KG1 (cell line): Measurements from ENCODE around the gene STXBP5.
A peak's percentile ranks its signal among the peaks of the same experiment; 100 is the strongest.

Experiments
- DNase-seq: peaks from one replicate; lab custom pipeline; 2025; lab: John Stamatoyannopoulos, UW

Gene STXBP5

GRCh38 chr6:147204060-147204785, at the start of gene STXBP5:
STXBP5 (plus strand) TSS chr6:147204417; CDS start chr6:147204533, 116 bp downstream.
- peak; percentile 50 for DNase-seq

GRCh38 chr6:147154454-147154853, 49.8 kb upstream of the STXBP5 start:
- no peak for DNase-seq

- DNase-seq: no peak
Measured at GRCh38 chr6:147156218-147156617, 48.0 kb upstream of the STXBP5 start.

- DNase-seq: no peak
Measured at GRCh38 chr6:147156799-147157382, 47.3 kb upstream of the STXBP5 start.

- DNase-seq: no peak
Measured at GRCh38 chr6:147157930-147158329, 46.3 kb upstream of the STXBP5 start.

GRCh38 chr6:147158881-147159280, 45.3 kb upstream of the STXBP5 start:
- DNase-seq: no peak

GRCh38 chr6:147159536-147160374, 44.5 kb upstream of the STXBP5 start:
- no peak for DNase-seq

GRCh38 chr6:147160593-147160992, 43.6 kb upstream of the STXBP5 start:
- no peak for DNase-seq

- DNase-seq: no peak
Measured at GRCh38 chr6:147161253-147161973, 42.8 kb upstream of the STXBP5 start.

- DNase-seq: no peak
Measured at GRCh38 chr6:147161974-147162495, 42.2 kb upstream of the STXBP5 start.

- no peak for DNase-seq
Measured at GRCh38 chr6:147164761-147165160, 39.5 kb upstream of the STXBP5 start.

- DNase-seq: peak; percentile 34
Measured at GRCh38 chr6:147166360-147166944, 37.8 kb upstream of the STXBP5 start.

GRCh38 chr6:147166992-147167391, 37.2 kb upstream of the STXBP5 start:
- DNase-seq: no peak

GRCh38 chr6:147167576-147168461, 36.4 kb upstream of the STXBP5 start:
- no peak for DNase-seq

GRCh38 chr6:147169529-147169928, 34.7 kb upstream of the STXBP5 start:
- no peak for DNase-seq

- DNase-seq: no peak
Measured at GRCh38 chr6:147170269-147170668, 33.9 kb upstream of the STXBP5 start.

GRCh38 chr6:147173140-147173539, 31.1 kb upstream of the STXBP5 start:
- no peak for DNase-seq

- DNase-seq: no peak
Measured at GRCh38 chr6:147173675-147174308, 30.4 kb upstream of the STXBP5 start.

- no peak for DNase-seq
Measured at GRCh38 chr6:147176795-147177194, 27.4 kb upstream of the STXBP5 start.

- no peak for DNase-seq
Measured at GRCh38 chr6:147177286-147177685, 26.9 kb upstream of the STXBP5 start.
